ENCODE results near the gene PCDHGC4.

Gene PCDHGC4

GRCh38 chr5:141522301-141522700, 37.5 kb downstream of the PCDHGC4 start:
- no peak for DNase-seq (ENCODE audit: low read depth)
- no peak overlapping the region for H3K4me3 ChIP-seq (ENCODE audit: low read depth, low read length)

GRCh38 chr5:141523991-141524390, 39.2 kb downstream of the PCDHGC4 start:
- no peak overlapping the region for H3K4me3 ChIP-seq (ENCODE audit: low read depth, low read length)
- DNase-seq (ENCODE audit: low read depth): no peak

GRCh38 chr5:141524604-141525597, 40.1 kb downstream of the PCDHGC4 start:
- DNase-seq (ENCODE audit: low read depth): peak; percentile 89
- no peak overlapping the region for H3K4me3 ChIP-seq (ENCODE audit: low read depth, low read length)

- no peak overlapping the region for H3K4me3 ChIP-seq (ENCODE audit: low read depth, low read length)
- no peak for DNase-seq (ENCODE audit: low read depth)
Observed at GRCh38 chr5:141525653-141526052, 40.8 kb downstream of the PCDHGC4 start.

DNA sequence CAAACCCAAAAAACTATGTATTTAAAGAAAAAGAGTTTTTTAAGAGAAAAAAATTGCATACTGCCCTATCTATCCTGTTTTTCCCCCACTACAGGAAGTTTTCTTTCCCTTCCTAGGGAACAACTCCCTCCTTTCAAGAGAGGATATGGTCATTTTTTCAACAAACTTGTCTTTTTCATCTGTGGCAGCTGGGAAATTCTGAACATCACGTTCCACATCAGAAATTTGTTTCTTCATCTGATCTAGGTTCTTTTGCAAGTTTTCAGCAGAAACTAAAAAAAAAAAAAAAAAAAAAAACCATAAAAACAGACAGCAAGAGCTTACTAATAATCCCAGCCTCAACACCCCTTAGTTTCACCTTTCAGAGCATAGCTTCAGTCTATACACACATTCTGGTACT, 42.6 kb downstream of the PCDHGC4 start:
- DNase-seq (ENCODE audit: low read depth): no peak
- no peak overlapping the region for H3K4me3 ChIP-seq (ENCODE audit: low read depth, low read length)

GRCh38 chr5:141528291-141528984, 43.6 kb downstream of the PCDHGC4 start:
- DNase-seq (ENCODE audit: low read depth): no peak

GRCh38 chr5:141529002-141529401, 44.2 kb downstream of the PCDHGC4 start:
- DNase-seq (ENCODE audit: low read depth): peak; percentile 73

More at GRCh38 chr5:141528291-141528984, 43.6 kb downstream of the PCDHGC4 start:
- no peak overlapping the region for H3K4me3 ChIP-seq (ENCODE audit: low read depth, low read length)

GRCh38 chr5:141529873-141530272, 45.0 kb downstream of the PCDHGC4 start:
- H3K4me3 ChIP-seq (ENCODE audit: low read depth, low read length): no peak overlapping the region
- no peak for DNase-seq (ENCODE audit: low read depth)

More at GRCh38 chr5:141529002-141529401, 44.2 kb downstream of the PCDHGC4 start:
- no peak overlapping the region for H3K4me3 ChIP-seq (ENCODE audit: low read depth, low read length)

DNA sequence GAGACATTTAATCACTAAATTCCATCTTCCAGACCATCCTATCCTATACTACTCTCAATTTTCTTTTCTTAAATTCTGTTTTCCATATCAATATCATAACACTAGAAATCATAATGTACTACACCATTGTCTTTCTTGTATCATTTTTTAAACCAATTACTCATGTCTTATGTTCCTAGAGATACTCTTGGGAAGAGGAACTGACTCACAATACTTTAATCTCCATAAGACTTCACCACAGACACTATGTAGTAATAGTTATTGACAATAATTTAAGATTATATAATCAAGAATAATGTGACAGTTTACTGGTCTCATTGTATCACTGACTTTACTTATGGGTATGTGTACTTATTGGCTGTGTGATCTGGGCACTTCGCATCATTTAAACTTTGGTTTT, 47.9 kb downstream of the PCDHGC4 start:
- DNase-seq (ENCODE audit: low read depth): no peak

DNA sequence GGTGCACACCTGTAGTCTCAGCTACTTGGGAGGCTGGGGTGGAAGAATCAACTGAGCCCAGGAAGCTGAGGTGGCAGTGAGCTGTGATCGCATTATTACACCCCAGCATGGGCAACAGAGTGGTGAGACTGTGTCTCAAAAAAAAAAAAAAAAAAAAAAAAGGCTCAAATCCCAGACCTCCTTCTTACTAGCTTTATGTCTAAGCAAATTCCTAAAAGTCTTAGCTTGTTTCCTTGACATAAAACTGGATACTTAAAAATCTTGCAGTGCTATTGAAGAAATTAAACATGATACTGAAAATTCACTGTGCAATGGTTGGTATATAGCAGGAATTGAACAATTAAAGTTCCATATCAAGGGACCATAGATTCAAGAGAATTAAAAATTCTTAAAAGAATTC, 49.1 kb downstream of the PCDHGC4 start:
- no peak overlapping the region for H3K4me3 ChIP-seq (ENCODE audit: low read depth, low read length)
- no peak for DNase-seq (ENCODE audit: low read depth)

More for the DNA sequence above, 47.9 kb downstream of the PCDHGC4 start:
- no peak overlapping the region for H3K4me3 ChIP-seq (ENCODE audit: low read depth, low read length)

- no peak for DNase-seq (ENCODE audit: low read depth)
- no peak overlapping the region for H3K4me3 ChIP-seq (ENCODE audit: low read depth, low read length)
Observed at GRCh38 chr5:141534492-141535213, 49.8 kb downstream of the PCDHGC4 start.
